HG02973 (cell line): ENCODE data around the gene NUP210L.
A peak's percentile ranks its signal among the peaks of the same experiment; 100 is the strongest.
"Not testable (repeated sequence)": the region's sequence is repeated elsewhere in the genome, so short reads cannot be mapped to it uniquely, and the experiment has no call there.

ENCODE experiments used
- ATAC-seq: cut with Tn5 transposase; IDR thresholded peaks from one replicate; pipeline ENCODE4 v1.9.1; 2021; ENCODE audit warnings: moderate library complexity; ENCODE audit not compliant: unreplicated experiment

The NUP210L gene

DNA sequence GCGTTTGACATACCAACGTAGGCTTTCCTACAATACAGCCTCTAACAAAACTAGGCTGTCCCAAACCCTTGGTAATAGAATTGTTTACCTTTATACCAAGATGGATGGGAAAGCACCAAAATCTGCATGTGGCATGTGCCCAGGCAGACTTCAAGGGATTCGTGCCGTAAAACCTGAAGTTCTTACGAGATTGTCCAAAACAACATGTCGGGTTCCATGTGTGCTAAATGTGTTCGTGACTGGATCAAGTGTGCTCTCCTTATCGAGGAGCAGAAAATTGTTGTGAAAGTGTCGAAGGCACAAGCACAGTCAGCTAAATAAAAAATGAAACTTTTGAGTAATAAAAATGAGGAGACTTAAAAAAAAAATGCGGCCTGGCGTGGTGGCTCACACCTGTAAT lies 159.2 kb downstream of the NUP210L start:
- ATAC-seq: no peak

GRCh38 chr1:153995202-153995601 lies 159.7 kb downstream of the NUP210L start:
- ATAC-seq: no peak

DNA sequence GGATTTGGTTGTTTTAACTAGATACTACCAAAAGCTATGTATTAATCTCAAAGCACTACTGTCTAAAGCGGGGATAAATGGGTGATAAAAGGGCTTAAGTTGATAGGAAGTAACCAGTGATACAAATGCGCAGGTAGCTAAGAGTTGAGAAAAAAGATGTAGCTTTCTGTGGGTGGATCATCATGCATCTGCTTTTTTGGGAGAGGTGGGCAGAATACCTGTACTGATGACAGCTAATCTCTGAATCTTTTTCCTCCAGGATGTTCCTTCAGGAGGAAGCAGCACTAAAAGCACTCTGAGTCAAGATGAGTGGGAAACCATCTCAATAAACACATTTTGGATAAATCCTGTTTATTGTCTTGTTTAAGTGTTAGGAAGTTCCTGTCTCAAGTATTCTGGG lies 163.1 kb downstream of the NUP210L start:
- ATAC-seq: no peak

DNA sequence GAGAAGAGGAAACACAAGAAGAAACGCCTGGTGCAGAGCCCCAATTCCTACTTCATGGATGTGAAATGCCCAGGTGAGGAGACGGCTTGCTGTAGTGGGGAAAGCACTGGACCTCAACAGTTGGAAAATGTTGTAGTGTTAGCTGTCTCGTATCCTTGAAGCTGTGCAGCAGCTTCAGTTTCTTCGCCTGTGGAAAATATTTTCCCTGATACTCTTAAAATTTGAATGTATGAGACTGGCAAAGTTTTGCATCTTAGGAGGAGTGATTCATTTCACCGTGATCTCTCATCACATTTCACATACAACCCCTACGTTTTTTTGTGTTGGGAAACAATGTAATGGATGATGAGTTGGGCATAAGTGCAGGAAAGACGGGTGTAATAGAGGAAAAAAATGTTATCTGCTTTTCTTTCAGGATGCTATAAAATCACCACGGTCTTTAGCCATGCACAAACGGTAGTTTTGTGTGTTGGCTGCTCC lies 163.7 kb downstream of the NUP210L start:
- no peak for ATAC-seq

DNA sequence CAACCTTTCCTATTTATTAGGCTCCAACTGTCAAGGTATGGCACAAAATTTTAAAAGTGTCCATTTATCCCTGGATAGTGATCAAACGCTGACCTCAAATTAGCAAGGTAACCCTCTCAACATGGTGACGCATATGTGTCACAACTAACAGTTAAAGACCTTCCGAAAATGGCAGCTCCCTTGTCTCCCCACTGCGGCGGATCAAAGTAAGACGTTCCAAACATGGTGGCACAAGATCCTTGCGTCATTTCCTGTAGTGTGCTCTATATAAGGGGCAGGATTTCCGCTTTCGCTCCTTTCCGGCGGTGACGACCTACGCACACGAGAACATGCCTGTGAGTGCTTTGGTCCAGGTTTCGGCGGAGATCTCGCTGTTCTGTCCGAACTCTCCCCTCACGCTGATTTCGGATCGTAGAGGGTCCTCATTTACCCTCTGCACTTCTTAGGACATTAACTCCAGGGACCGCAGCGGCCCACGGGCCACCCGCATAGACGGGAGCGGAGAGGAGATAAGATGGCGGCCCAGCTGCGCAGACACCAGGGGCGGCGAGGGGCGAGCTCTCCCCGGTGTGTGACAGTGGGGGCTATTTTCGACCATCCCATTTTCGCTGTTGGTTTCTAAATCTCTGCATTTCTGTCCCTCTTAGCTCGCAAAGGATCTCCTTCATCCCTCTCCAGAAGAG lies 164.3 kb downstream of the NUP210L start, which contains the start of gene RPS27:
Gene RPS27, plus strand, starts transcription at position 295 of the 683 bp plus-strand sequence. Its CDS starts 35 bp downstream, at position 330.
- peak; percentile 62 for ATAC-seq

DNA sequence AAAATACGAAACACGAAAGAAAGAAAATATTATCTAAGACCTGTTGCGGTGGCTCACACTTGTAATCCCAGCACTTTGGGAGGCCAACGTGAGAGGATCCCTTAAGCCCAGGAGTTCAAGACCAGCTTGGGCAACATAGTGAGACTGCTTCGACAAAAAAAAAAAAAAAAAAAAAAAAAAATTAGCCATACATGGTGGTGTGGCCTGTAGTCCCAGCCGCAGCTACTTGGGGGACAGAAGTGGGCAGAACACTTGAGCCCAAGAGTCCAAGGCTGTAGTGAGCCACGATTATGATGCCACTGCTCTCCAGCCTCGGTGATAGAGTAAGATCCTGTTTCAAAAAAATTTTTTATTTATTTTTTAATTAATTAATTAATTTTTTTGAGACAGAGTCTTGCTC lies 167.3 kb downstream of the NUP210L start:
- no peak for ATAC-seq

- ATAC-seq: no peak
Observed at GRCh38 chr1:153985941-153986761, 168.7 kb downstream of the NUP210L start, which contains the start of gene RAB13. RAB13 (minus strand) TSS chr1:153986339; CDS start chr1:153986236, 103 bp downstream.

DNA sequence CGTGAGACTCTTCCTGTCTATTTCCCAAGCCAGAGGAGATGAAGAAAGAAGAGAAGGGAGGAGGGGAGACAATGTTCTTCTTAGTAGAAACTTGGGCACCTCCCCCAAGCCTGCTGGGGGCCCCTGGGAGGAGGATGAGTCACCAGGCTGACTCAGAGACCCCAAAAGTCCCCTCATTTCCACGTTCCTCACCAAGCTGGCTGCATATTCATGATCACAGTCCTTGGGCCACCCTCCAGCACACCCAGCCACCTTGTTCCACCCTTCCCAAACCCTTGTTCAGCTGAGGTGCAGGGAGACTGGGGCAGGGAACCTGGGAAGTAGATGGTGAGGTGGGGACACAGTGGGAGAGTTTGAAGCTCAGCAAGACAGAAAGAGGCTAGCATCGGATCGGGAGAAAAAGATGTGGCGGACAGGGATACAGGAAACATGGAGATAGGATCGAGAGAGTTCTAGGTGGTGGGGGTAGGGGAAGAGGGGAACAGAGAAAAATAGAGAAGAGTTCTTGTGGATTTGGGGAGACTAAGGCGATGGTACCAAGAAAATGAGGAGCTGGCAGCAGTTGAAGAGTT lies 169.4 kb downstream of the NUP210L start:
- ATAC-seq: no peak

GRCh38 chr1:153984123-153984894 lies 170.6 kb downstream of the NUP210L start:
- no peak for ATAC-seq

DNA sequence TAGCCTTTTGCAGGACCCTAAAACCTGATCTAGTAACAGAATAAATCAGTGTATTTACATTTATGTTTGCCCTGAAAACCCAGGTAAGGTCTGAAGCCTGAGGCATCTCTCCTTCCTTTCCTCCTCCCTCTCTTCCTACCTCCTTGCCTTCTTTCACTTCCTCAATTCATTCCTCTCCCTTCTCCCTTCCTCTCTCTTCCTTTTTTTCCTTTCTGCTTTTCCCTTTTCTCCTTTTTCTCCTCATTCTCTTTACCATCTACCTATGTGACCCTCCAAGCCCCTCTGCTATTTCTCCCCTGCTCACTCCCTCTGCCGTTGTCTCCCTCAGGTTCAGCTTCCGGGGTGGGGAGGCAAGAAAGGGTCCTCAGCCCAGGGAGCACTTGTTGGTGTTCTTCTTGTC lies 173.1 kb downstream of the NUP210L start:
- not testable (repeated sequence) for ATAC-seq

DNA sequence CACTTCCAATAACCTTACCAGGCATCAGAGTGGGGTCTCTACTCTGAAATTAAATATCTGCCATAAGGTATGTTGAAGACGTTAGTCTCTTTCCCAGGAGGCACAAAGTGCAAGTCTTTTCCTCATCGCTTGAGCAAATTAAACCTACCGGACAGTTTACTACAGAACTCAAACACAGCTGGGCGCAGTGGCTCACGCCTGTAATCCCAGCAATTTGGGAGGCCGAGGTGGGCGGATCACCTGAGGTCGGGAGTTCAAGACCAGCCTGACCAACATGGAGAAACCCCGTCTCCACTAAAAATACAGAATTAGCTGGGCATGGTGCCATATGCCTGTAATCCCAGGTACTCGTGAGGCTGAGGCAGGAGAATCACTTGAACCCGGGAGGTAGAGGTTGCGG lies 175.8 kb downstream of the NUP210L start:
- ATAC-seq: not testable (repeated sequence)

- ATAC-seq: no peak
Observed at GRCh38 chr1:153978274-153978909, 176.5 kb downstream of the NUP210L start.

DNA sequence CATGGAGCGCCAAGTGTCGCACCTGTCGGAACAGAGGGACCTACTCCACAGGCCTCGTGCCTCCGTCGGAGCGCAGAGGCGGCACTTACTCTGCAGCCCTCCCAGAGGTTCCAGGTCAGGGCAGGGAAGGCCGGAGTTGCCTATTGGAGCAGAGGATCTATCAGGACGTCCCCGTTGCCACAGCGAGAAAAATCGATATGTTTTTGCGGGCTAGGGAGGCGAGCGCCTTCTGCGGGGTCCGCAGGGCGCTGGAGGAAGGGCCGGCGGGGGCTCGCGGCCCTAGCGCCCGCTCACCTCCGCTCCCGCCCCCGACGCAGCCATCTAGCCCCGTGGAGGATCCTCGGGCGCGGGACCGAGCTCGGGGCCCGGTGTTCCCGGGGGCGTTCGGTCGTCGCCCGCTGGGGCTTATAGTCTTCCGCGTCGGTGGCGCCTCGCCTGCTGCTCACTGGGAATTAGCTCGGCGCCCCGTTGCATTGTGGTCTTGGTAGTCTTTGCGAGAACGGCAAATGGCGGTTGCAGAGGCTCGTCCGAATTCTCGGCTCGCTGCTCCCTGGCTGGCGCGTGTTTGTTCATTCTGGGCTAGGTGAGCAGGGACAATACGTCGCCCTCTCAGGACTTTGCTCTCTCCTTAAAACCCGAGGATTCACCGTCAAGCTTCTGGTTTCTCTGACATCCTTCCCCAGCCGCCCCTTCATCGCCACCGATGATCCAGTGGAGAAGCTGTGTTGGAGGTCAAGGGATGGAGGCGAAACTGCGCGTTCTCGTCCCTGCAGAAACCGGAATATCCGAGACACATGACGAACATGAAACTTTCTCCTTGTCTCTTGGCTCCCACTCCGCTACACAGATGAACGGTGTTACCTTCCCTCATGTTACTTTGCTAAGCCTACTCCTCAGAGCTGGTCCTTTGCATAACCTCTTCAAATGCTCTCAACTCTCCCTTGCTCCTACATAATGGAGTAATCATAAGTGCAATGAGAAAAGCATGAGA lies 177.3 kb downstream of the NUP210L start, which contains the start of gene JTB:
Gene JTB, minus strand, starts transcription at position 425 of the 991 bp plus-strand sequence. Its CDS starts 422 bp downstream, at position 3.
- ATAC-seq: peak; percentile 62

- ATAC-seq: no peak
Observed at GRCh38 chr1:153976819-153977249, 178.0 kb downstream of the NUP210L start.

GRCh38 chr1:153973525-153973924 lies 181.3 kb downstream of the NUP210L start:
- no peak for ATAC-seq

DNA sequence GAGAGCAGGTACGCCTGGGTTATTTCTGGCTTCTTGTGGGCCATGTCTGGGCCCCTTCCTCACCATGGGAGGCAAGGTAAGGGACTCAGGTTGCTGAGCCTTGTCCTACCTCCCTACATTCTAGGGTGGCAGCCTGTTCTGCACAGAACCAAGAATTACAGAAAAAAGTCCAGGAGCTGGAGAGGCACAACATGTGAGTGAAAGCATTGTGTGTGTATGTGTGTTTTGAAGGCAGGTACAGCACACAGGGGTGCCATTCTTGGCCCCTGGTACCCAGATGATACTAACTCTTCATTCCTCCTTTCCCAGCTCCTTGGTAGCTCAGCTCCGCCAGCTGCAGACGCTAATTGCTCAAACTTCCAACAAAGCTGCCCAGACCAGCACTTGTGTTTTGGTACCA lies 181.8 kb downstream of the NUP210L start:
- no peak for ATAC-seq

- no peak for ATAC-seq
Observed at GRCh38 chr1:153970346-153970745, 184.5 kb downstream of the NUP210L start.

GRCh38 chr1:153968972-153969371 lies 185.9 kb downstream of the NUP210L start:
- no peak for ATAC-seq

GRCh38 chr1:153968408-153968807 lies 186.5 kb downstream of the NUP210L start:
- no peak for ATAC-seq
